AG09319 (cell line): ENCODE measurements around the gene MTMR11.

ENCODE experiments used
- DNase-seq: peaks from one replicate; pipeline ENCODE4 v3.0.0-alpha.2; 2010; ENCODE audit warnings: low read depth; ENCODE audit errors: extremely low read depth
- CTCF ChIP-seq: IDR thresholded peaks from 2 replicates; pipeline ENCODE4 v1.5.1; 2011; ENCODE audit warnings: low read depth, mild to moderate bottlenecking, inconsistent platforms, low read length, moderate library complexity

The MTMR11 gene

GRCh38 chr1:149916898-149917252, 19.8 kb downstream of the MTMR11 start:
- DNase-seq: no peak
- no peak for TF ChIP-seq CTCF

GRCh38 chr1:149916193-149916897, 20.3 kb downstream of the MTMR11 start:
- no peak for DNase-seq
- no peak for TF ChIP-seq CTCF

- no peak for DNase-seq
Measured at GRCh38 chr1:149915429-149916192, 21.1 kb downstream of the MTMR11 start.

GRCh38 chr1:149914545-149914944, 22.1 kb downstream of the MTMR11 start:
- TF ChIP-seq CTCF: no peak
- no peak for DNase-seq

More at GRCh38 chr1:149915429-149916192, 21.1 kb downstream of the MTMR11 start:
- TF ChIP-seq CTCF: no peak

GRCh38 chr1:149906570-149907075, 30.1 kb downstream of the MTMR11 start:
- no peak for DNase-seq
- TF ChIP-seq CTCF: no peak

- TF ChIP-seq CTCF: no peak
Measured at GRCh38 chr1:149903836-149904491, 32.7 kb downstream of the MTMR11 start.

More at GRCh38 chr1:149903836-149904491, 32.7 kb downstream of the MTMR11 start:
- no peak for DNase-seq
